ENCODE data around the gene NAGA. TPM values are rescaled to one million over a fixed set of nuclear protein-coding genes. Genes with fewer than 3 reads are reported as not detected.

NAGA gene
- total RNA-seq, 1 experiment from 2014 or later, result 26.8 TPM

DNA sequence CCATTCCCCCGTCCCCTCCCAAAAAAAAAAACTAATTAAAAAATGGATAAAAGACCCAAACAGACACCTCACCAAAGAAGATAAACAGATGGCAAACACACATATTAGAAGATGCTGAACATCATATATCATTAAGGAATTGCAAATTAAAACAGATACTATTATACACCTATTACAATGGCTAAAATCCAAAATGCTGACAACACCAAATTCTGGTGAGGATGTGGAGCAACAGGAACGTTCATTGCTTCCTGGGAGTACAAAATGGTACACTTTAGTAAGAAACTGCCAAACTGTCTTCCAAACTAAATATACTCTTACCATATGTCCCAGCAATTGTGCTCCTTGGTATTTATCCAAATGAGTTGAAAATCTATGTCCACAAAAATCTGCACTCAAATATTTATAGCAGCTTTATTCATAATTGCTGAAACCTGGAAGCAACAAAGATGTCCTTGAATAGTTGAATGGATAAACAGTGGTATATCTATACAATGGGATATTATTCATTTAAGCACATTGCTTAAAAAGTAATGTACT is 19.9 kb downstream of the NAGA start:
- DNase-seq (ENCODE audit: low spot score), result no peak

GRCh38 chr22:42041784-42042183 is 28.8 kb downstream of the NAGA start:
- no peak for DNase-seq (ENCODE audit: low spot score)

DNA sequence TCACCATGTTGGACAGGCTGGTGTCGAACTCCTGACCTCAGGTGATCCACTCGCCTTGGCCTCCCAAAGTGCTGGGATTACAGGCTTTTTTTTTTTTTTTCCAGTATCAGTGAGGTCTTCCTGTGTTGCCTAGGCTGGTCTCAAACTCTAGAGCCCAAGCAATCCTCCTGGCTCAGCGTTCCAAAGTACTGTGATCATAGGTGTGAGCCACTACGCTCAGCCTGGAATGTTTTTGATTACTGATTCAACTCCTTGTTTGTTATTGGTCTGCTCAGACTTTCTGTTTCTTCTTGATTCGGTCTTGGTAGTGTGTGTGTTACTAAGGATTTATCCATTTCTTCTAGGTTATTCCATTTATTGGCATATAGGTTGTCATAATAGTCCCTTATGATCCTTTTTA is 31.3 kb downstream of the NAGA start:
- no peak for DNase-seq (ENCODE audit: low spot score)

- no peak for DNase-seq (ENCODE audit: low spot score)
Observed at GRCh38 chr22:42035256-42035655, 35.4 kb downstream of the NAGA start.

DNA sequence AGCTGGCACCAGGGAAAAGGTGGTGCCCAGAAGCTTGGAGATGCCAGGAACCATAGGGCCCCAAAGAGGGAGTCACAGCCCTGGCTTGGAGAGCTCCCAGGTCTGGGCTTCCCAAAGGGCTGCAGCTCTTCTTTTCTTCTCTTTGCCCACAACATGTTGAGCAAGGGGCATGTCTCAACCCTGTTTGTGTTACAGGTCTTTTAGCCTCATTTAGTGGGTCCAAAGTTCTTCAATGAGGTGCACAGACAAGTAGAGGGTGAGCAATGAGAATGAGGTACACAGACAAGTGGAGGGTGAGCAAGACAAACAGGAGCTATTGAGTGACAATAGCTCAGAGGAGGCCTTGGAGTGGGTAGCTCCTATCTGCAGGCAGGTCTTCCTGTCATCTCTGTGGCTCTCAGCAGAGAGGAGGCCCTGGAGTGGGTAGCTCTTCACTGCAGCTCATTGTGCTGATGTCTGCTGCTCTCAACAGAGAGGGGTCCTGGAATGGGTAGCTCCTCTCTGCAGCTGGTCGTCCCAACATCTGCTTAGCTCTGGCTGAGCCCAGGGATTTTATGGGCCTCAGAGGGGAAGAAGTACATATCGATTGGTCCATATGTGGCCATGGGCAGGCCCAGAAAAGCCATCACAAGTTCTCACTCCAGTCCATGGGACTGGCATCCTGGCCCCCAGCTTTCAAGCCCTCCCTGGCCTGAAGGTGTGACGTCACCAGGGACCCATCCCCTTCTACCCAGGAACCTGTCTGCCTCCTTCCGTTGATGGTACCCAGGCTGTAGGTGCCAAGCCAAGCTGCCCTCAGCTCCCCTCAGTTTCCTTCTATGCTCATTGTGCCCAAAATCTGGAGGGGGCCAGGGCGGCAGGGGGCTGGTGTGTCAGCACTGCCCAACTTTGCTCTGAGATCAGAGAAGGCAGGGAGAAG is 37.1 kb downstream of the NAGA start:
- DNase-seq (ENCODE audit: low spot score), result no peak

DNA sequence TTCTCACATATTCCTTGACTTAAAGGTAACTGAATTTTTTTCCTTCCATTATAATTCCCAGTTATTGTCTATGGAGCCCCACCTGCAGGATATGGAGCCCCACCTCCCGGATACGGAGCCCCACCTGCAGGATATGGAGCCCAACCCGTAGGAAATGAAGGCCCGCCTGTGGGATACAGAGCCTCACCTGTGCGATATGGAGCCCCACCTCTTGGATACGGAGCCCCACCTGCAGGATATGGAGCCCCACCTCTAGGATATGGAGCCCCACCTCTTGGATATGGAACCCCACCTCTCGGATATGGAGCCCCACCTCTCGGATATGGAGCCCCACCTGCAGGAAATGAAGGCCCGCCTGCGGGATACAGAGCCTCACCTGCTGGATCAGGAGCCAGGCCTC is 43.9 kb downstream of the NAGA start:
- DNase-seq (ENCODE audit: low spot score), result no peak

DNA sequence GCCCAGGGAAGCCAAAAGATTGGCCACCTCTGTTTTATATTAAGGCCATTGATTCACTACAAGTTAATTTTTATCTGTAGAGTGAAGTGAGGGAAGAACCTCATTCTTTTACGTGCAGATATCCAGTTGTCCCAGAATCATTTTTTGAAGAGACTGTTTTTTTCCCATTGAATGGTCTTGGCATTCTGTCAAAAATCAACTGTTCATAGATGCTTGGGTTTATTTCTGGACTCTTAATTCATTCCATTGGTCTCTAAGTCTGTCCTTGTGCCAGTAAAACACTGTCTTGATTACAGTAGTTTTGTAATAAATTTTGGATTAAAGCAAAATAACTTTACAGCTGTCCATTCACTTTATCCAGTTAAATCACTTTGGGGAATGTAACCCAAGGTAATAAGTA is 45.2 kb downstream of the NAGA start:
- DNase-seq (ENCODE audit: low spot score), result no peak

GRCh38 chr22:42022162-42022847 is 48.3 kb downstream of the NAGA start:
- peak; percentile 22 for DNase-seq (ENCODE audit: low spot score)

DNA sequence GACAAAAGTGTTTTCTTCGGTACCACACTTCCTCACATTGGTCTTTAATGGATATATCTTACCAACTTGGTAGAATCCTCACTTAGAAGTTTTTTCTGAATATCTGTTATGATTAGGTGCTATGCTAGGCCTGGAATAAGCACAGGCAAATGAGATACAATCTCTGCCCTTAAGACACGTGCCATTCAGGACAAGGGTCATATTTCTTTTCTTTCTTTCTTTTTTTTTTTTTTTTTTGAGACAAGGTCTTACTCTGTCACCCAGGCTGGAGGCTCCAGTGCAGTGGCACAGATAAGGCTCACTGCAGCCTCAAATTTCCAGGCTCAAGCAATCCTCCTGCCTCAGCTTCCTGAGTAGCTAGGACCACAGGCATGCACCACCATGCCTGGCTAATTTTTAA is 49.0 kb downstream of the NAGA start:
- DNase-seq (ENCODE audit: low spot score), result no peak

GRCh38 chr22:42018224-42018623 is 52.4 kb downstream of the NAGA start:
- no peak for DNase-seq (ENCODE audit: low spot score)

GRCh38 chr22:42016111-42016510 is 54.5 kb downstream of the NAGA start:
- no peak for DNase-seq (ENCODE audit: low spot score)

DNA sequence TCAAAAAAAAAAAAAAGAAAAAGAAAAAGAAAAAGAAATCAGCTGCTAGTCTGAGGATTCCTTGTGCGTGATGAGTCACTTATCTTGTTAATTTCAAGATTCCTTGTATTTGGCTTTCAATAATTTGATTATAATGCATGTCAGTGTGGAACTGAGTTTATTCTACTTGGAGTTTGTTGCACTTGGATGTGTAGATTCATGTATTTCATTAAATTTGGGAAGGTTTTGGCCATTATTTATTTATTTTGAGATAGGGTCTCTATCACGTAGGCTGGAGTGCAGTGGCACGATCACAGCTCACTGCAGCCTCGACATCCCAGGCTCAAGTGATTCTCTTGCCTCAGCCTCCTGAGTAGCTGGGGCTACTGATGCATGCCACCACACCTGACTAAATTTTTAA is 57.2 kb downstream of the NAGA start:
- no peak for DNase-seq (ENCODE audit: low spot score)

GRCh38 chr22:42010778-42011177 is 59.8 kb downstream of the NAGA start:
- no peak for DNase-seq (ENCODE audit: low spot score)

Small RNA genes lying within 50 kb of the gene (small RNA-seq; reads per million reads assigned to genes)
- 1.6 reads per million, percentile 56 among the genes with 10 or more reads in this experiment for gene SNORD13P1

Other genes with a start within 250 kb of the NAGA start
- gene SREBF2, start 237.7 kb downstream of the NAGA start, total RNA-seq (2014; rRNA removed; shearing (Covaris generic)), result 88.5 and 104 TPM in 2 replicates
- not detected in 2 replicates for gene SHISA8, start 155.7 kb downstream of the NAGA start, total RNA-seq (2014; rRNA removed; shearing (Covaris generic))
- 0.08 and 0.51 TPM in 2 replicates for gene TNFRSF13C, start 144.0 kb downstream of the NAGA start, total RNA-seq (2014; rRNA removed; shearing (Covaris generic))
- gene CENPM, start 123.7 kb downstream of the NAGA start, total RNA-seq (2014; rRNA removed; shearing (Covaris generic)), result 130 and 140 TPM in 2 replicates
- 0.03 TPM in 1 of 2 replicates, not detected in the other for gene SEPTIN3, start 101.4 kb downstream of the NAGA start, total RNA-seq (2014; rRNA removed; shearing (Covaris generic))
- not detected in 2 replicates for gene WBP2NL, start 72.0 kb downstream of the NAGA start, total RNA-seq (2014; rRNA removed; shearing (Covaris generic))
- gene PHETA2, start 3.4 kb upstream of the NAGA start, total RNA-seq (2014; rRNA removed; shearing (Covaris generic)), result 5.1 and 6.5 TPM in 2 replicates
- gene SMDT1, start 8.9 kb upstream of the NAGA start, total RNA-seq (2014; rRNA removed; shearing (Covaris generic)), result 18.9 and 25.5 TPM in 2 replicates
- 49.0 and 57.6 TPM in 2 replicates for gene NDUFA6, start 20.0 kb upstream of the NAGA start, total RNA-seq (2014; rRNA removed; shearing (Covaris generic))
- 2.6 and 2.8 TPM in 2 replicates for gene CYP2D6, start 60.0 kb upstream of the NAGA start, total RNA-seq (2014; rRNA removed; shearing (Covaris generic))
- gene TCF20, start 199.8 kb upstream of the NAGA start, total RNA-seq (2014; rRNA removed; shearing (Covaris generic)), result 47.2 and 48.3 TPM in 2 replicates

Measured in HT-29 (cell line).